ENCODE data around the gene FAM120B.
"Not testable (repeated sequence)": the region's sequence is repeated elsewhere in the genome, so short reads cannot be mapped to it uniquely, and the experiment has no call there.

Gene FAM120B

GRCh38 chr6:170374571-170375444 is 68.2 kb downstream of the FAM120B start:
- in situ Hi-C loops (cut with MboI; ENCODE audit: low sequenced_read_pairs), result no loop called here

- in situ Hi-C loops (cut with MboI; ENCODE audit: low sequenced_read_pairs), result no loop called here
These were observed 69.1 kb downstream of the FAM120B start for GRCh38 chr6:170375661-170376060.

- in situ Hi-C loops (cut with MboI; ENCODE audit: low sequenced_read_pairs), result no loop called here
These were observed 70.0 kb downstream of the FAM120B start for GRCh38 chr6:170376386-170377043.

GRCh38 chr6:170378502-170378901 is 71.9 kb downstream of the FAM120B start:
- in situ Hi-C loops (cut with MboI; ENCODE audit: low sequenced_read_pairs), result no loop called here

GRCh38 chr6:170381562-170381961 is 75.0 kb downstream of the FAM120B start:
- in situ Hi-C loops (cut with MboI; ENCODE audit: low sequenced_read_pairs), result no loop called here

GRCh38 chr6:170383466-170384035 is 77.0 kb downstream of the FAM120B start:
- in situ Hi-C loops (cut with MboI; ENCODE audit: low sequenced_read_pairs), result no loop called here

- in situ Hi-C loops (cut with MboI; ENCODE audit: low sequenced_read_pairs), result no loop called here
These were observed 78.9 kb downstream of the FAM120B start for GRCh38 chr6:170385506-170385905.

- in situ Hi-C loops (cut with MboI; ENCODE audit: low sequenced_read_pairs), result no loop called here
These were observed 81.6 kb downstream of the FAM120B start for GRCh38 chr6:170388113-170388512.

- in situ Hi-C loops (cut with MboI; ENCODE audit: low sequenced_read_pairs), result no loop called here
These were observed 86.5 kb downstream of the FAM120B start for GRCh38 chr6:170393033-170393432.

- in situ Hi-C loops (cut with MboI; ENCODE audit: low sequenced_read_pairs), result no loop called here
These were observed 87.3 kb downstream of the FAM120B start for GRCh38 chr6:170393807-170394399.

- in situ Hi-C loops (cut with MboI; ENCODE audit: low sequenced_read_pairs), result no loop called here
These were observed 88.4 kb downstream of the FAM120B start for GRCh38 chr6:170394980-170395379.

GRCh38 chr6:170398743-170399369 is 92.3 kb downstream of the FAM120B start:
- in situ Hi-C loops (cut with MboI; ENCODE audit: low sequenced_read_pairs), result not testable (repeated sequence)

- in situ Hi-C loops (cut with MboI; ENCODE audit: low sequenced_read_pairs), result not testable (repeated sequence)
These were observed 93.5 kb downstream of the FAM120B start for GRCh38 chr6:170399955-170400558.

- in situ Hi-C loops (cut with MboI; ENCODE audit: low sequenced_read_pairs), result no loop called here
These were observed 95.9 kb downstream of the FAM120B start for GRCh38 chr6:170402318-170403040.

GRCh38 chr6:170403451-170403850 is 96.9 kb downstream of the FAM120B start:
- in situ Hi-C loops (cut with MboI; ENCODE audit: low sequenced_read_pairs), result no loop called here

- in situ Hi-C loops (cut with MboI; ENCODE audit: low sequenced_read_pairs), result no loop called here
These were observed 97.5 kb downstream of the FAM120B start for GRCh38 chr6:170404036-170404435.

- in situ Hi-C loops (cut with MboI; ENCODE audit: low sequenced_read_pairs), result no loop called here
These were observed 98.1 kb downstream of the FAM120B start for GRCh38 chr6:170404697-170405096.

GRCh38 chr6:170405311-170405975 is 98.9 kb downstream of the FAM120B start:
- in situ Hi-C loops (cut with MboI; ENCODE audit: low sequenced_read_pairs), result no loop called here

- in situ Hi-C loops (cut with MboI; ENCODE audit: low sequenced_read_pairs), result no loop called here
These were observed 100.6 kb downstream of the FAM120B start for GRCh38 chr6:170407200-170407599.
